ENCODE results near the gene TRANK1. TPM values are rescaled to one million over a fixed set of nuclear protein-coding genes. Genes with fewer than 3 reads are reported as not detected.

TRANK1 gene
- total and polyA plus RNA-seq, 2 of the 4 experiments (the other 2 are of a cell fraction) = 7.9 to 12.7 TPM

GRCh38 chr3:36972163-36972562, 27.3 kb upstream of the TRANK1 start:
- ATAC-seq (ENCODE audit: low read depth) (no peak), DNase-seq (no peak)
- Histone ChIP-seq H3K14ac (replicated peaks; ENCODE audit: low read depth, low read length) (no peak overlapping the region), H4K5ac (ENCODE audit: low read depth, low read length) (no peak overlapping the region), H3K4me2 (ENCODE audit: low read depth, low read length) (no peak overlapping the region), H3K18ac (ENCODE audit: low read depth, low read length) (no peak overlapping the region), H4K91ac (ENCODE audit: insufficient read depth, low read depth, low read length) (no peak overlapping the region), H3K27me3 (ENCODE audit: control insufficient read depth, insufficient read depth, low read length) (no peaks in the 10 kb centered on the region), H3K4ac (ENCODE audit: low read depth, low read length) (no peak overlapping the region), H3K79me1 (ENCODE audit: low read depth in 1 of 2, low read length in 2 of 2) (no peaks in the 10 kb centered on the region), H4K8ac (ENCODE audit: low read depth in 2 of 2, low read length in 2 of 2) (no peak overlapping the region), H4K20me1 (ENCODE audit: insufficient read depth, low read length) (no peaks in the 10 kb centered on the region), H3K9me1 (ENCODE audit: insufficient read depth, low read length) (0 out of 2 replicates have a peak, but pooled peaks cover 2% of the 10 kb centered on the region), H3K36me3 (ENCODE audit: control insufficient read depth, insufficient read depth, low read length) (no peaks in the 10 kb centered on the region), H2AK9ac (replicated peaks; ENCODE audit: low read depth, low read length, poor library complexity) (no peak overlapping the region), H2BK20ac (ENCODE audit: low read depth, low read length) (no peak overlapping the region), H3K4me3 (ENCODE audit: insufficient read depth, low read depth, low read length) (no peak overlapping the region), H3K27ac (ENCODE audit: insufficient read depth, low read length) (no peak overlapping the region), H2BK15ac (ENCODE audit: low read depth, low read length) (no peak overlapping the region), H3K56ac (ENCODE audit: extremely low read depth, insufficient read depth, low read length) (no peak overlapping the region), H2AK5ac (ENCODE audit: low read depth, low read length) (no peak overlapping the region), H2BK120ac (ENCODE audit: low read depth, low read length) (no peak overlapping the region), H3K4me1 (ENCODE audit: control insufficient read depth, insufficient read depth, low read length) (peaks cover 3% of the 10 kb centered on the region), H3K23ac (ENCODE audit: low read depth, low read length) (no peak overlapping the region), H2BK5ac (ENCODE audit: low read depth, low read length, poor library complexity, severe bottlenecking) (no peak overlapping the region), H2AFZ (replicated peaks; ENCODE audit: low read length, poor library complexity) (no peak overlapping the region), H3K9me3 (ENCODE audit: control insufficient read depth, insufficient read depth, low read length) (no peaks in the 10 kb centered on the region), H3K9ac (ENCODE audit: low read depth, low read length) (no peak overlapping the region)
- dilution Hi-C loops (cut with HindIII; ENCODE audit: low sequenced_read_pairs, unreplicated experiment) = no loop called here
- BruUV-seq (replicated peaks) = no TSS peak
- ChIA-PET CTCF (no interaction called here), POLR2A (ENCODE audit: unreplicated experiment) (interaction anchor here (1.0 kb wide), 1 partner anchor 21 kb away, joined by 3 read pairs; the partner anchor contains the start of genes EPM2AIP1 and MLH1)
- intact Hi-C loops (cut with micrococcal nuclease) = no loop called here
- in situ Hi-C loops (cut with MboI; ENCODE audit: low sequenced_read_pairs) = no loop called here
- no CpG with 5 or more reads among the region's 2 CpGs for WGBS, 2 experiments (ENCODE audit: extremely low coverage in 2 of 2, insufficient read length in 1 of 2)
- no peak for TF ChIP-seq ELK1 (IDR thresholded peaks at IDR 0.05; ENCODE audit: borderline replicate concordance, low read depth, low read length)
- no peak for TF ChIP-seq RAD21 (IDR thresholded peaks at IDR 0.05; ENCODE audit: low read length)
- TF ChIP-seq CTCF (conservative IDR thresholded peaks at IDR 0.05; ENCODE audit: low read depth, low read length) = no peak
- TF ChIP-seq RFX5 (IDR thresholded peaks at IDR 0.05; ENCODE audit: low read depth, low read length) = no peak
- TF ChIP-seq FOS (IDR thresholded peaks at IDR 0.05; ENCODE audit: low read depth, low read length) = no peak
- TF ChIP-seq MXI1 (IDR thresholded peaks at IDR 0.05; ENCODE audit: borderline replicate concordance, low read depth, low read length) = no peak
- no peak for TF ChIP-seq NFE2L2 (IDR thresholded peaks at IDR 0.05; ENCODE audit: low read depth, low read length)
- no peak for TF ChIP-seq CEBPB (IDR thresholded peaks at IDR 0.05; ENCODE audit: low read depth, low read length)
- no peak for TF ChIP-seq MAFK (IDR thresholded peaks at IDR 0.05; ENCODE audit: low read depth, low read length)
- no peak for TF ChIP-seq MAZ (IDR thresholded peaks at IDR 0.05; ENCODE audit: borderline replicate concordance, low read depth, low read length)

Data from IMR-90 (cell line).